Measurements from ENCODE around the gene DTNBP1. TPM values are rescaled to one million over a fixed set of nuclear protein-coding genes. Genes with fewer than 3 reads are reported as not detected.
A peak's percentile ranks its signal among the peaks of the same experiment; 100 is the strongest.

Gene DTNBP1
- total RNA-seq (2014; rRNA removed; shearing (Covaris generic)): 18.8 and 23.7 TPM in 2 replicates

DNA sequence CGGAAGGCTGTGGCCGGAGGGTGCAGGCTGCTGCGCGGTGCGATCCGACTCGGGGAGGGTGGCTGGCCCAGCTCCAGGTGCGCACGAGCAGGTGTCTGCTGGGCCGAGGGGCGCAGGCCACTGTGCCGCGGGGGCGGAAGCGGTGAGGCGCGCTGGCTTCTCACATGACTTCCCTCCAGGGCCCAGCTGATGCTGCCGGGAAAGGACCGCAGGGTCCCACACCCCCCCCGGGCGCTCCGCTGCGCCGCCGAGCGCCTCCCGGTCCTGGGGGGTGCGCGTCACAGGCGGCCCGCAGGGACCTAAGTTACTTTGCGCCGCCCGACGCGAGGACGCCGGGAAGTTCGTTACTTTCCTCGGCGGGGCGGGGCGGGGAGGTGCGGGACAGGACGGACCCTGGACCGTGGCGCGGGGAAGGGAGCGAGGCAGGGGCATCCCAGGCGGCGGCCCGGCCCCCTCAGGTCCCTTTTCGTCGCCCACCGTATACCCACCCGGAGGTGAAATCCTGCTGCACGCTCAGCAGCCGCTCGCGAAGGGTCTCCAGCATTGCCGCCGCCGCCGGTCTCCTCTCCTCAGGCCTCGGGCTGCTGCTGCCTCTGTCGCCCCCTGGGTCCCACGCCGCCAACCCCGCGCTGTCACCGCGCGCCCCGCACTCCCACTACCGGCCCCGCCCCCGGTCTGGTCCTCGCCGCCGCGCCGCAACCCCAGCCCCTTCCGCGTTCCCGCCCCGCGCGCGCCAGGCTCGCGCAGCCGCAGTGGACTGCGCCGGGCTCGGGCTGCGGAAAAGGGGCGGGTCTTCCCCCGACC lies at the start of gene DTNBP1:
DTNBP1 (minus strand) TSS at position 703 of the 804 bp plus-strand sequence; CDS start at position 544, 159 bp downstream.
- DNase-seq (ENCODE audit: low read depth): peak; percentile 75

- no peak for DNase-seq (ENCODE audit: low read depth)
Observed at GRCh38 chr6:15709651-15710269, 46.9 kb upstream of the DTNBP1 start.

- DNase-seq (ENCODE audit: low read depth): no peak
Observed at GRCh38 chr6:15708231-15708630, 45.4 kb upstream of the DTNBP1 start.

GRCh38 chr6:15705981-15706380 lies 43.2 kb upstream of the DTNBP1 start:
- DNase-seq (ENCODE audit: low read depth): no peak

GRCh38 chr6:15698471-15698870 lies 35.6 kb upstream of the DTNBP1 start:
- no peak for DNase-seq (ENCODE audit: low read depth)

DNA sequence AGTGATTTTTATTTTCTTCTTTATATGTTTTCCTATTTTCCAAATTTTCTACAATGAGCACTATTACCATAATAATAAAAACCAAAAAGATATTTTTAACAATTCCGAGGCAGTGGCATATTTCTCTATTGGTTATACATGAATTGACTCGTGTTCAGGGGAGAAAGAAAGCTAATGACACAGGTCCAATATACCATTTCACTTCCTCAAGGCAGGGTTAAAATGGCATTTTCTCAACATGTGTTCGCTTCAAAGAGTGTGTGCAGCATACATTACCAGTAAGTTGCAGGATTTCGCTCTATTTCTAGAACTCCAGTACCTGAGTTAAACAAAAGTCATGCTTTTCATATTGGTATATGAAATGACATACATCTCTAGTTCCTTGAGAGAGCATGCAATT lies 35.1 kb upstream of the DTNBP1 start:
- no peak for DNase-seq (ENCODE audit: low read depth)

DNA sequence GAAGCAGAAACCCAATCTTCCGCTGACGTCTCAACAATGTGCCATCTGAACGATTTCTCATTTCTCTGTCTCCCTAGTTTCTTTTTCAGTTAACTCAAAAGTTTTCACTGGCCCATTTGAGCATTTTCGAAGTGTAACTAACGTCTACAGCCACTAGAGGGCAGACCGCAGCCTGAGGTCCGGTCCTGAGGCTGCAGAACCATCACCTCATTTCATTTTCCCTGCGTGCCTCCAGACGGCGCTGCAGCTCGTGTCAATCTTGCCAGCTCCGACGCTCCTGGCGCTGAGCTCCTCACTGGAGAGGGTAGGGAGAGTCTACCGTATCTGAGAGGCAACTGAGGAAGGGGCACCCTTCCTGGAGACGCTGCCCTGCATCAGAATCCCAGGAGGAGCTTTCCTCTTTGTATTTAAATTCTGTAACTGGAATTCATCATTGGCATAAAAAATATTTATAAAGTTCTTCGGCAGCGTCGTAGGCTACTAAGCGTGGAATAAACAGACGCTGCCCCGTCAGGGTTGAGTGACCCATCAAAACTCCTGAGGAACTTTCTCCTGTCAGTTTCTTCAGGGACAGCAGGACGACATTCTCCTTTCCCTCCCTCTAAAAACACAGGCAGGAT lies 28.5 kb upstream of the DTNBP1 start:
- DNase-seq (ENCODE audit: low read depth): peak; percentile 90

DNA sequence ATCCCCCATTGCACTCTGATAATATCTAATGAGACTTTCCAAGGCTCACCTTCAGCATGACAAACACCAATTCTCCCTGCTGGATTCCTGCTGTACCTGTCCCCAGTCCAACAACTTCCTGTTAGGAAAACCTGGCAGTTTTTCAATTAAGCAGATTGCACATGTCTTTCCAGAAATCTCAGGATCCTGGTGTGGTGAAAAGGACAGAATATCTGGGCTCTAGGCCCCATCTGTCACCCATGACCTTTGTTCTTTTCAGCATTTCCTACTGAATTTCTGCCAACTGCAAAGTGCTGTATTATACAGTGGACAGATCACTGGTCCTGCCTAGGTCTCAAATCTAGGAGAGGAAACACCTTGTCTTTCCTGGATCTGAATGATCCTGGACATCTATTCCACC lies 27.7 kb upstream of the DTNBP1 start:
- DNase-seq (ENCODE audit: low read depth): no peak

GRCh38 chr6:15689586-15690482 lies 27.0 kb upstream of the DTNBP1 start:
- no peak for DNase-seq (ENCODE audit: low read depth)

DNA sequence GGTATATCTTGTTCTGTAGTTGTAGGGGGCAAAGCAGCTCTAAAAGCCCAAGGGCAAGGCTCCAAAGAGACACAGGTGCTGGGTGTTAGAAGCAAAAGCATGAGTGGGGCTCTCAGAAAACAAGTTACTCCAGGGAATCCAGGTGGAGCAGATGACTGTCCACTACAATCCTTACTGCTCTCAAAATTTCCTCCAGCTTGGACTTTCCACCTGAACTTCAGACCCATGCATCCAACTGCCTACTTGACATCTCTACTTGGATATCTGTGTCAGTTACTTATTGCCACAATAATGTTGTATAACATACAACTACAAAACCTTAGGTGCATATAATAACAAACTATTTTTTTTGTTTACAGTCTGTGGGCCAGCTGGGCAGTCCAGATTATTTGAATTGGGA lies 22.8 kb upstream of the DTNBP1 start:
- DNase-seq (ENCODE audit: low read depth): no peak

DNA sequence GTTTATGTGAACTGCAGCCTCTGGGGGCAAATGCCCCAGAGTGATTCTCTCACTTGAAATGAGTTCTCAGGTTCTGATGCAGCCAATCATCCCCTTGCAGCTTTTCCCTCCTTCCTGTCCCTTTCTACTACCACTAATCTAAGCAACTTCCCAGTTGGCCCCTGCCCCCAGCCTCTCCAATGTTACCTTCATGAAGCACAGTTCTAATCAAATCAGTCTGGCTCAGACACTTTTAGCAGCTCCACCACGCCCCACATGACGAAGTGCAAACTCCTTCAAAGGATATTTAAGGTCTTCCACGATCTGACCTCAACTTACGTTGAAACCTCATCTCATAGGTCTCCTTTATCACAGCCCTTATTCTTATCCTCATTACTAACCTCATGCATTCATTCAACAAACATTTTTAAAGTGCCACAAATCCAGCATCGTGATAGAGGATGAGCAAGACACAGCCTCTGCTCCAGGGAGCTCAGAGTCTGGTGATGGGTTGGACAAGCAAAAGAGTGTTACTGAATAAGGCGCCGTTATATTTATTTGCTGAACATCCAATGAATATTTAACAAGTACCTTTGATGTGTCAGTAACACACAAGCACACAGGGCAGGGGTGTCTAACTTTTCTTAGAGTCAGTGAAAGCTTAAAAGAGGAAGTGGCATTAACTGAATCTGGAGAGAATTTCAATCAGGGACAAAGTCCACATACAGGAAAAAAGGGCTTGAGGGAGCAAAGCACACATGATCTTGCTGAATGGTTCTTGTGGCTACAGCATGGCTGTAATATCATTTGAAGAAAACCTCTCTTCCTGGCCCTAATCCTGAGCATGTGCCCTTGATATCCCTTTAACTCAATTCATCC lies 20.4 kb upstream of the DTNBP1 start:
- no peak for DNase-seq (ENCODE audit: low read depth)

DNA sequence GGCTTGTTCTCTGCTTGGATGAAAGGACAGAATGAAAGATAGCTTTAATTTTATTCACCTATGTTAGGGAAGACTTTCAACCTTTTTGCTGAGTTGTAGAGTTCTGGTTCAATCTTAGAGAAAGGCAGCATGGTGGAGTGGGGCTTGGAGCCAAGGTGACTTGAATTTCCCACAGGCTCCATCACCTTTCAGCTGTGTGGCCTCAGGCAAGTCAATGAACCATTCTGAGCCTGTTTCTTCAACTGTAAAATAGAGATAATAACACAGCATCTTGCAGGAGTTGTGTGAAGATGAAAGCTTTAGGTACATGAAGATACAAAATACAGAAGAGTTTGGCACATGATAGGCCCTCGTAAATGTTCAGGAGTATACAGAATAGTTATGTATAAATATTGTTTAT lies 19.1 kb upstream of the DTNBP1 start:
- no peak for DNase-seq (ENCODE audit: low read depth)

DNA sequence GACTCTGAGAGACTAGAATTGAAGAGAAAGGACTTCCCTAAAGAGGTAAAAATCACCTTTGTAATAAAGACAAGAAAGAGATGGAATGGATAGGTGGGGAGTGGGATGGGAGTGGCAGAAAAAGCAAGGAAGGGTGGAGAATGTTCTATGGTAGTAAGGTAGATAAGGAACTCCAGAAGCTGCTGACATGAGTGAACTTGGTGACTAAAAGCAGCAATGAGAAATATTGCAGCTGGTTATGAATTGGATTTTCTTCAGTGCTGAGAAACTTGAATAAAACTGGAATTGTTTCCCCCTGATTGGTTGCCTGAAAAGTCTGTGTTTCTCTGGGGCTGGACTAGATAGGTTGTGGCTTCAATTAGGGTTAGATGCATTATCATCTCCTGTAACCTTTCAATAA lies 15.7 kb upstream of the DTNBP1 start:
- no peak for DNase-seq (ENCODE audit: low read depth)

GRCh38 chr6:15677822-15678221 lies 15.0 kb upstream of the DTNBP1 start:
- no peak for DNase-seq (ENCODE audit: low read depth)

- DNase-seq (ENCODE audit: low read depth): no peak
Observed at GRCh38 chr6:15675536-15676220, 12.8 kb upstream of the DTNBP1 start.

- peak; percentile 26 for DNase-seq (ENCODE audit: low read depth)
Observed at GRCh38 chr6:15674690-15675386, 12.0 kb upstream of the DTNBP1 start.

- no peak for DNase-seq (ENCODE audit: low read depth)
Observed at GRCh38 chr6:15673666-15674065, 10.8 kb upstream of the DTNBP1 start.

- DNase-seq (ENCODE audit: low read depth): no peak
Observed at GRCh38 chr6:15672818-15673217, 10.0 kb upstream of the DTNBP1 start.

DNA sequence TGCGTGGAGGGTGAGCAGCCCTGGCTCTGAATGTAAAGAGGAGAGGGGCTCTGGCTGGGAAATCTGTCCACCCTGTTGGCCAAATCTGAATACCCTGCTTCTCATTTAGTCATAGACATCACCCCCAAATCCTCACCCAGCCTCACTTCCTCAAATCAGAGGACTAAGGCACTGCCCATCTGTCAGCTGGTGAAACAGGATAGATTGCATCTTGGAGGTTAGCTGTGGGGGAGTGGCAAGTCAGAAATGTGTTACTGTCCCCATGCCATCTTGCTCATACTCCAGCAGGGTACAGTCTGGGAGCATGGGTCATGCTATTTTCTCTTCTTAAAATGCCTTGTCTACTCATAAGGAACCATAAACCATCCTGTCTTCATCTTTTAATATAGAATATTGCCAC lies 9.5 kb upstream of the DTNBP1 start:
- DNase-seq (ENCODE audit: low read depth): no peak

- DNase-seq (ENCODE audit: low read depth): no peak
Observed at GRCh38 chr6:15668918-15669317, 6.1 kb upstream of the DTNBP1 start.

Measured in M059J (cell line).